Measurements from ENCODE around the gene ATOH8. TPM values are rescaled to one million over a fixed set of nuclear protein-coding genes. Genes with fewer than 3 reads are reported as not detected.

The ATOH8 gene
- total RNA-seq, 1 donor from 2014 or later = 7.7 TPM

DNA sequence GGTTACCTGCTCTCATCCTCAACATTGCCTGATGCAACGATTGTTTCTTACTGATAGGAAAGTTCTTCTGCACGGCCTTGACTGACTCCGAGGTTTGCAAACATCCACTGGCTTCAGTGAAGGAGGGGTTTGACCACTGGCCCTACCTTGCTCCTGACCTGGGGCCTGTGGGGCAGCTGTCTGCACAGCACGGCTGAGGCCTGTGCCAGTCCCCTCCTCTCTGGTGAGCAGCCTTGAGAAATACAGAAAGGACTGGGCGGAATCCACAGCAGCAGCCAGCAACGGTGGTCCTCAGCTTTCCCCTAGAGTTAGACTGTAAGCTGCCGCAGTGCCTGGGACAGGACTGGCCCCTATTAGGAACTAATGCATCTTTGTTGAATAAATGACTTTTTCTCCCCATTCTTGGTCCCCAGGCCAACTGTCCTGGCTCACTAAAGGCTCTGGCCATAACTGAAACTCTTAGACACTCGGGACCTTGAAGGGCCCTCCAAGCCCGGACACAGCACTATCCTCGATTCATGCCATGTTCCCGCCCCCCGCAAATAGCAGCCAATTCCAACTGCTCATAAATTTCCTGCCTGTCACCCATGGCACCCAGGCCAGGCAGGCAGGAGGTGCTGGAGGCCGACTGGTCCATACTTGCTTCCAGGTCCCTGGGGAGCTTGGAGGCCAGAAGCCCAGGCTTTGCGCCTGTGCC, 26.7 kb downstream of the ATOH8 start:
- peaks cover 6% of the 10 kb centered on the region for H3K4me1 Mint-ChIP-seq

DNA sequence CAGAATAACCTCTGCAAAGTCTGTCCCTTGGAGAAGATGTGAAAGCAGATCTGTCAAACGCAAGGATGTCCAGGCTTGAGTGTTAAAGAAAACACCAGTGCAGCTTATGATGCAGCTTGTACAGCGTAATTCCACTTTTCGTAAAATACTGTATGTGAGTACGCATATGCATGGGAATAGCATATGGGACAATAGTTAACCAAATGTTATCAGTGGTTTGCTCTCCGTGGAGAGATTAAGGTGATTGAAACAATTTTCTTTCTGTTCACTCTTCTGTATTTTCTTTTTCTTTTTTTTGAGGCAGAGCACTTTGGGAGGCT, 27.2 kb downstream of the ATOH8 start:
- H3K27ac Mint-ChIP-seq (ENCODE audit: unreplicated experiment) = no peak overlapping the region
- peaks cover 11% of the 10 kb centered on the region for H3K4me1 Mint-ChIP-seq
- H3K4me3 Mint-ChIP-seq = no peak overlapping the region
- TF ChIP-seq, protein P1, sequence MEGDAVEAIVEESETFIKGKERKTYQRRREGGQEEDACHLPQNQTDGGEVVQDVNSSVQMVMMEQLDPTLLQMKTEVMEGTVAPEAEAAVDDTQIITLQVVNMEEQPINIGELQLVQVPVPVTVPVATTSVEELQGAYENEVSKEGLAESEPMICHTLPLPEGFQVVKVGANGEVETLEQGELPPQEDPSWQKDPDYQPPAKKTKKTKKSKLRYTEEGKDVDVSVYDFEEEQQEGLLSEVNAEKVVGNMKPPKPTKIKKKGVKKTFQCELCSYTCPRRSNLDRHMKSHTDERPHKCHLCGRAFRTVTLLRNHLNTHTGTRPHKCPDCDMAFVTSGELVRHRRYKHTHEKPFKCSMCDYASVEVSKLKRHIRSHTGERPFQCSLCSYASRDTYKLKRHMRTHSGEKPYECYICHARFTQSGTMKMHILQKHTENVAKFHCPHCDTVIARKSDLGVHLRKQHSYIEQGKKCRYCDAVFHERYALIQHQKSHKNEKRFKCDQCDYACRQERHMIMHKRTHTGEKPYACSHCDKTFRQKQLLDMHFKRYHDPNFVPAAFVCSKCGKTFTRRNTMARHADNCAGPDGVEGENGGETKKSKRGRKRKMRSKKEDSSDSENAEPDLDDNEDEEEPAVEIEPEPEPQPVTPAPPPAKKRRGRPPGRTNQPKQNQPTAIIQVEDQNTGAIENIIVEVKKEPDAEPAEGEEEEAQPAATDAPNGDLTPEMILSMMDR (conservative IDR thresholded peaks at IDR 0.05) = no peak
- H3K27me3 Mint-ChIP-seq (ENCODE audit: low read depth) = no peaks in the 10 kb centered on the region
- H3K36me3 Mint-ChIP-seq (ENCODE audit: low read depth) = no peaks in the 10 kb centered on the region
- no peak for DNase-seq (ENCODE audit: low read depth, low spot score)
- no peaks in the 10 kb centered on the region for H3K9me3 Mint-ChIP-seq

More for the DNA sequence above, 26.7 kb downstream of the ATOH8 start:
- Mint-ChIP-seq H3K27ac (ENCODE audit: unreplicated experiment) (no peak overlapping the region), H3K36me3 (ENCODE audit: low read depth) (no peaks in the 10 kb centered on the region), H3K4me3 (no peak overlapping the region), H3K27me3 (ENCODE audit: low read depth) (no peaks in the 10 kb centered on the region), H3K9me3 (no peaks in the 10 kb centered on the region)
- TF ChIP-seq, protein P1 (conservative IDR thresholded peaks at IDR 0.05) = no peak
- DNase-seq (ENCODE audit: low read depth, low spot score) = no peak

DNA sequence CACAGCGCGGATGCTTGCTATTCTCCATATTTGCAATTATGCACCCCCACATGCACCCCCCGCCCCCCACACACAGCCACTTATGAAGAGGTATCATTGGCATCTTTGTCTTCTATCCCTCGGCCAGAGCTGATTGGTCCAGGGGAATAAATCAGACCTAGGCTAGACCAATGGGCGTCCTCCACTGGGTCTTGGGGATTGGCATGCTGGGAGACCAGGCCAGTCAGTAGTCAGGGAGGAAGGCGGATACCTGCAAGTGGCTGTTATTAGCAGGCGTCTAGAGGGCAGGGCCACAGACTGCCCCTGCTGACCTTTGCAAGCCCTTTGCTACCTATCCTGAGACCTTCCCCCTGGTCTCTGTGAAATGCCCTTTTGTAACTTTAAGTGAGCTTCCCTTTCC, 30.0 kb downstream of the ATOH8 start:
- TF ChIP-seq, protein P1 (conservative IDR thresholded peaks at IDR 0.05) = no peak
- no peak overlapping the region for H3K4me3 Mint-ChIP-seq
- H3K4me1 Mint-ChIP-seq = peaks cover 8% of the 10 kb centered on the region
- H3K36me3 Mint-ChIP-seq (ENCODE audit: low read depth) = no peaks in the 10 kb centered on the region
- H3K27me3 Mint-ChIP-seq (ENCODE audit: low read depth) = no peaks in the 10 kb centered on the region
- H3K9me3 Mint-ChIP-seq = no peaks in the 10 kb centered on the region
- DNase-seq (ENCODE audit: low read depth, low spot score) = no peak
- no peak overlapping the region for H3K27ac Mint-ChIP-seq (ENCODE audit: unreplicated experiment)

DNA sequence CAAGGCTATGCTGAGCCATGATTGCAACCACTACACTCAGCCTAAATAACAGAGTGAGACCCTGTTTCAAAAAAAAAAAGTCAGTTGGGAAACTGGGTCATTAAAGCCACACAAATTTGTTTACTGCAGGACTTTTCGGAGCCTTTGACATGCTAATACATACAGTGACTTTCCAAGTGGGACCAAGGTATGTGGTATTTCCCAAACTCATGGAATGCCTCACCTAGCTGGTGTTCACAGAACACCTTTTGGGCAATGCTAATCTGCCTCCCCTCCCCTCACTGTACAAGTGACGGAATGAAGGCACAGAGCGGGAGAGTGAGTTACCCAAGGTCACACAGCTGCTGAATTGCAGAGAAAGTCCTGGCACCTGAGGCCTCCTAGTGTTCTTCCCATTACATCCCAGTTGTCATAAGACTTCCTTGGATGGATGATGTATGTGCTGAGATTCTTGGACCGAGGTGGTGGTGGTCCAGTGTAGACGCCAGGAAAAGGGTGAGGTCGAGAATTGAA, 30.7 kb downstream of the ATOH8 start:
- Mint-ChIP-seq H3K4me3 (no peak overlapping the region), H3K4me1 (peaks cover 8% of the 10 kb centered on the region), H3K9me3 (no peaks in the 10 kb centered on the region), H3K27me3 (ENCODE audit: low read depth) (no peaks in the 10 kb centered on the region), H3K36me3 (ENCODE audit: low read depth) (no peaks in the 10 kb centered on the region), H3K27ac (ENCODE audit: unreplicated experiment) (no peak overlapping the region)
- no peak for DNase-seq (ENCODE audit: low read depth, low spot score)
- TF ChIP-seq, protein P1 (conservative IDR thresholded peaks at IDR 0.05) = no peak

DNA sequence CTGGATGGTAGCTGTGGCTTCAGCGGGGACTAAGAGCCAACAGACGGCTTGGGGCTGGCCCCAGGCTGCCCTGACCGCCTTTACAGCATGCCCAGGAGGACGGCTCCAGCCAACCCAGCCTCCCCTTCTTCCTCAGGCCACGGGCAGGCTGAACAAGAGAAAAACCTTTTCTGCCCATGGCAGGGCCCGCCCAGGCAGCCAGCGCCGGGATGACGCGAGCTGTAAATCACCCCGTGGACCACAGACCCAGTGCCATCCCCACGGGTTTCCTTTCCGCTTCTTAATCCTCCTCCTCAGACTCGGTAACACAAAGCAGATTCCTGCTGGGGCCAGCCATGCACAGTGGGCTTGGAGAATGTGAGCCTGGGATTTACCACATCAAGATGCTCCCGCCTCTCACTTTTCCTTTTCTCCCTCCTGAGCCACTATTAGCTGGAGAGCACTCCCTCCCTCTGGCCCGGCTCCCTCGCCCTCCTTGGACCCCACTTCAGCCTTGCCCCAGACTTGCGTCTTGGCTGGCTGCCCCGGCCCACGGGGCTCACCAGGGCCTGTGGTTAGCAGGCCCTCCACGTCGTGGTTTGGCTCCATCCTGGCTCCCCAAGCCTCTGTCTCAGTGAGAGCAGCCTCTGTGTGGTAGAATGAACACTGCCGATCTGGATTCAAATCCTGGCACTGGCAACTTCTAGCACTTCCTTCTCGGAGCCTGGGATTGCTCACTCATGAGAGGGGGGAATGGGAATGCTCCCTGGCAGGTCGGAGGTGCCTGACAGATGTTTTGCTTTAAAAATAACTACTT, 31.4 kb downstream of the ATOH8 start:
- no peaks in the 10 kb centered on the region for H3K36me3 Mint-ChIP-seq (ENCODE audit: low read depth)
- H3K27ac Mint-ChIP-seq (ENCODE audit: unreplicated experiment) = no peak overlapping the region
- TF ChIP-seq, protein P1 (conservative IDR thresholded peaks at IDR 0.05) = no peak
- H3K27me3 Mint-ChIP-seq (ENCODE audit: low read depth) = no peaks in the 10 kb centered on the region
- no peak overlapping the region for H3K4me3 Mint-ChIP-seq
- H3K4me1 Mint-ChIP-seq = peaks cover 8% of the 10 kb centered on the region
- no peaks in the 10 kb centered on the region for H3K9me3 Mint-ChIP-seq
- no peak for DNase-seq (ENCODE audit: low read depth, low spot score)

Data from neural crest cell (in vitro differentiated cells).